Heart left ventricle (tissue), 16 donors: ENCODE results near the gene MRTFA. TPM values are rescaled to one million over a fixed set of nuclear protein-coding genes. Genes with fewer than 3 reads are reported as not detected.

Experiments
- ATAC-seq, 4 donors: fragments of 200-7000 bp; cut with Tn5 transposase; one replicate each; pipeline ENCODE4 v1.9.1; 2020 to 2022; ENCODE audit warnings: moderate library complexity in 4 of 4, mild to moderate bottlenecking in 3 of 4, moderate number of reproducible peaks in 1 of 4
- DNase-seq, 5 donors: peaks; one replicate each; pipeline ENCODE4 v3.0.0-alpha.2; 2020
- H3K27ac ChIP-seq, 12 donors: fragments of 200-600 bp; sonication (generic) in 4 of 12; one replicate each; pipeline versions ENCODE4 v1.5.0 to v1.8.0; 2016 to 2022; ENCODE audit warnings: mild to moderate bottlenecking in 2 of 12
- H3K27me3 ChIP-seq, 9 donors: fragments of 200-600 bp; sonication (generic) in 2 of 9; one replicate each; pipeline versions ENCODE4 v1.5.1 to v1.8.0; 2016 to 2022; ENCODE audit warnings: mild to moderate bottlenecking in 3 of 9
- H3K36me3 ChIP-seq, 9 donors: fragments of 200-600 bp; sonication (generic) in 2 of 9; one replicate each; pipeline versions ENCODE4 v1.5.0 to v1.8.0; 2018 to 2022; ENCODE audit warnings: mild to moderate bottlenecking in 2 of 9
- H3K4me1 ChIP-seq, 12 donors: fragments of 200-600 bp; sonication (generic) in 4 of 12; one replicate each; pipeline versions ENCODE4 v1.5.0 to v1.8.0; 2016 to 2022; ENCODE audit warnings: mild to moderate bottlenecking in 3 of 12
- H3K4me3 ChIP-seq, 12 donors: fragments of 200-600 bp; sonication (generic) in 4 of 12; one replicate each; pipeline versions ENCODE4 v1.5.0 to v1.8.0; 2017 to 2022; ENCODE audit warnings: mild to moderate bottlenecking in 9 of 12, moderate library complexity in 4 of 12
- H3K9me3 ChIP-seq, 12 donors: fragments of 200-600 bp; sonication (generic) in 4 of 12; one replicate each; pipeline versions ENCODE4 v1.5.0 to v1.8.0; 2016 to 2022; ENCODE audit warnings: mild to moderate bottlenecking in 1 of 12
- CTCF ChIP-seq, 12 donors: fragments of 200-600 bp; sonication (generic) in 4 of 12; IDR thresholded peaks; one replicate each; pipeline versions ENCODE4 v1.5.0 to v1.8.0; 2018 to 2022; ENCODE audit warnings: antibody characterized with exemption in 12 of 12, mild to moderate bottlenecking in 5 of 12
- POLR2A ChIP-seq, 2 donors: fragments of 450-650 bp; IDR thresholded peaks; one replicate each; pipeline ENCODE4 v1.6.1; 2017; ENCODE audit warnings: antibody characterized with exemption in 2 of 2, mild to moderate bottlenecking in 2 of 2, moderate library complexity in 2 of 2
- WGBS, 4 donors: extraction: QIAGEN DNeasy Blood & Tissue Kit in 2 of 4; methylation state at CpG; one replicate each; pipeline versions ENCODE4 v1.1.5 to v1.1.7; 2013 to 2018; 5-methylcytosine and 5-hydroxymethylcytosine counted together
- intact Hi-C, 10 donors: fragments of 100-400 bp; cut with DNase I; formaldehyde crosslinking; loops; one replicate each; pipeline versions ENCODE4 v1.11.1 to v1.14.2; 2022
- polyA plus RNA-seq, 2 donors: library from polyadenylated mRNA; stranded (reverse); fragments of 200-250 nt; gene quantifications; one replicate each; pipeline ENCODE4 v1.2.3, GENCODE V29; 2013
- total RNA-seq, 9 donors: library from RNA; depleted of rRNA in 2 of 9; stranded (reverse); fragments of >200 nt in 2 of 9; fragmentation: NEBNext Ultra II Directional in 3 of 9; extraction: Animal tissue kit (Norgen Biotek cat#: 25700) in 3 of 9; gene quantifications; one replicate each; pipeline versions ENCODE4 v1.1.0 to v1.2.4, GENCODE V29; 2016 to 2023
- donor health status: ischemic (EF 13 %, LVEDD 7.1; RV severe dilation, severe dysfunction).
- donor health status: healthy with polysubstance abuse.
- donor health status: DM: no; HTN: yes; CAD: no.
- donor health status: DM: no; HTN: no; CAD: no.
- donor health status: ischemic (EF 25% LVEDD 6.9; RV normal size, moderate dysfunction).
- donor health status: ischemic (EF 25% LVEDD 5.7; RV mildly dilated, moderate dysfunction).
- donor health status: healthy.
- donor health status: DM: yes; HTN: yes; CAD: no.
- donor health status: ischemic (EF 35%, LVEDD 5.7; RV mildly dilated, moderate dysfunction).
- donor health status: nonischemic (EF 11% LVEDD 7.7; RV severe dilation, severe dysfunction).
- donor health status: DM: yes; HTN: yes; CAD: no.
- donor health status: PGD.
- donor health status: ischemic (EF 29% LVEDD 5.4; RV normal size, mild dysfunction).
- donor health status: nonischemic (EF 23%, LVEDD 6.1; RV moderate dilation, normal function).

The MRTFA gene
- total and polyA plus RNA-seq, 11 donors, result 14.0 to 52.6 (median 26.9) TPM

DNA sequence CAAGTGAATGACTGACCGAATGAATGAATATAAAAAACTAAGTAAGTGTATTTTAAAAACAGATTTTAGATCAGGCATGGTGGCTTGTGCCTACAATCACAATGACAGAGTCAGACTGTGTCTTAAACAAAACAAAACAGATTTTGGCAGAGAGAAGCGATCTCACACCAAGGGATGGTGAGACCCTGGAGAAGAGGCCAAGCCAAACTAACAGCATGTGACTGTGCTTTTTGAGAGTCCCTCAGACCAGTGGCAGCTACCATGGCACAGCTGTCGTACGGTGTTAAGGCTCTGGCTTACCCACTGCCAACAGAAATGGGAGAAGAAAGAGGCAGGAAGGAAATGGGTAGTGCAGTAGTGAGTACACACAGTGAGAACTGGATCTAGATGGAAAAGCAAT is 205.5 kb downstream of the MRTFA start:
- intact Hi-C loops, result loop anchor here in 3 of 10 donors (10.0 kb wide), 4 partner anchors 54 to 344 kb away; no protein-coding TSS in a partner anchor

GRCh38 chr22:40429481-40429880 is 207.0 kb downstream of the MRTFA start:
- 85 to 98% (median 91%) methylated on average over 4 of the region's 4 CpGs for WGBS, 4 donors
- Histone ChIP-seq H3K27ac (no peak overlapping the region), H3K36me3 (peaks cover 0 to 85% (median 67%) of the 10 kb centered on the region in 9 donors), H3K4me1 (peaks cover 0 to 58% (median 6%) of the 10 kb centered on the region in 12 donors), H3K9me3 (no peaks in the 10 kb centered on the region), H3K27me3 (no peaks in the 10 kb centered on the region), H3K4me3 (no peak overlapping the region)
- intact Hi-C loops, result loop anchor here in 1 of 10 donors (10.0 kb wide), 1 partner anchor 325 kb away; no protein-coding TSS in a partner anchor
- DNase-seq, result no peak
- ATAC-seq, result no peak
- TF ChIP-seq CTCF (IDR thresholded peaks at IDR 0.05) (no peak), POLR2A (IDR thresholded peaks at IDR 0.05) (no peak)

More for the DNA sequence above, 205.5 kb downstream of the MRTFA start:
- Histone ChIP-seq H3K4me1 (peaks cover 0 to 61% (median 8%) of the 10 kb centered on the region in 12 donors), H3K9me3 (no peaks in the 10 kb centered on the region), H3K36me3 (peaks cover 0 to 82% (median 59%) of the 10 kb centered on the region in 9 donors), H3K27me3 (no peaks in the 10 kb centered on the region), H3K4me3 (no peak overlapping the region), H3K27ac (no peak overlapping the region)
- TF ChIP-seq POLR2A (IDR thresholded peaks at IDR 0.05) (no peak), CTCF (IDR thresholded peaks at IDR 0.05) (no peak)
- ATAC-seq (no peak), DNase-seq (no peak)
- 64 to 76% (median 72%) methylated on average over 4 of the region's 4 CpGs for WGBS, 4 donors

DNA sequence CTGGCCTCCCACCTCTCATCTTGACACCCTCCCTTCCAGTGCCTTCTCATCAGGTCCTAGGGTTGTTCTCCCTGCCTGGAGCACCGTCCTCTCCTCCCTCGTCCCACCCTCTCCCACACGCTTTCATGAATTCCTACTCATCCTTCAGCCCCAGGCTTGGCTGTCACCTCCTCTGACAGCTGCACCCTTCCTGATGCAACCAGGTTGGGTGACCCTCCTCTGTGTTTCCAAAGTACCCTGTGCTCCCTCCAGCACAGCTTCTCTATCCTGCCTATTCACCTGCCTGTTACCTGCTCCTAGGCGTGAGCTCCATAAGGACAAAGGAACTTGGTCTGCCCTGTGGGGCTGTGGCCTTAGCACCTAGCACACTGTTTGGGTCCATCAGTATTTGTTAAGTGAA is 207.7 kb downstream of the MRTFA start:
- peaks cover 0 to 55% (median 6%) of the 10 kb centered on the region in 12 donors for H3K4me1 ChIP-seq
- no peaks in the 10 kb centered on the region for H3K27me3 ChIP-seq
- DNase-seq (no peak), ATAC-seq (no peak)
- TF ChIP-seq CTCF (IDR thresholded peaks at IDR 0.05), result no peak
- no peak for TF ChIP-seq POLR2A (IDR thresholded peaks at IDR 0.05)
- H3K36me3 ChIP-seq, result peaks cover 0 to 84% (median 67%) of the 10 kb centered on the region in 9 donors
- 95 to 99% (median 97%) methylated on average over 4 of the region's 4 CpGs for WGBS, 4 donors
- no peak overlapping the region for H3K27ac ChIP-seq
- intact Hi-C loops, result loop anchor here in 1 of 10 donors (10.0 kb wide), 1 partner anchor 326 kb away; no protein-coding TSS in a partner anchor
- no peak overlapping the region for H3K4me3 ChIP-seq
- no peaks in the 10 kb centered on the region for H3K9me3 ChIP-seq

DNA sequence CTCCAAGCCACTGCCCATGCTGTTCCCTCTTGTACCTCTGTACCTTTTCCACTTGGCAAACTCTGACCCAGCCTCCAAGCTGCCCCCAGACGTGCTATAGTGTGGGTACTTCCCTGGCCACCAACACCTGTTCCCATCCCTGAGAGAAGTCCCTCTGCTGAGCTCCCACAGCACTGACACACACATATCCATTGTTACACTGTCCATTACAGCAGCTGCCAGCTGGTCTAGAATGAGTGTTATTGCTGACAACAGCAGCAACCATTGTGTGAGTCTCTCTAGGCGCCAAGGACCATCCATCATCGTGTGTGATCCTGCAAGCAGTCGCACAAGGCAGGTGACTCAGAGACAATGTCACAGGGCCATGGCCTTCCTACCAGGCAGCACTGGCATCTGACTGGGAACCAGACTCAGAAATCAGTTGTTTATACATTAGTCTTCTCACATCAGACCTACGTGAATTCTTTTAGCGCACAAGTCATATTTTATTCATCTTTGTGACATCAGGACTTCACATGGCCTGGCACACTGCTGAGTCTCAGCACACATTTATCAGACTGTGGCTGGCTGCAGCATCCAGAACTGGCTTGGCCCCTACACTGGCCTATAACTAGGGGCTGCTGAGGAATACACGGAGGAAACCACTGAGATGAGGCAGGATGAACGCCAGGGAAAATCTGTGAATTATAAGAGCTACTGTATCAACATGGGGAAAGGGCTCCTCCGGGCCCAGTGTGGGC is 209.8 kb downstream of the MRTFA start:
- 83 to 86% (median 85%) methylated on average over 9 of the region's 9 CpGs for WGBS, 4 donors
- Histone ChIP-seq H3K9me3 (no peaks in the 10 kb centered on the region), H3K4me1 (peaks cover 0 to 54% (median 6%) of the 10 kb centered on the region in 12 donors), H3K4me3 (no peak overlapping the region), H3K36me3 (peaks cover 0 to 96% (median 78%) of the 10 kb centered on the region in 9 donors), H3K27ac (no peak overlapping the region), H3K27me3 (no peaks in the 10 kb centered on the region)
- intact Hi-C loops, result loop anchor here in 1 of 10 donors (10.0 kb wide), 1 partner anchor 328 kb away; no protein-coding TSS in a partner anchor
- no peak for TF ChIP-seq POLR2A (IDR thresholded peaks at IDR 0.05)
- ATAC-seq (no peak), DNase-seq (no peak)
